ENCODE measurements around the gene SERPINA5. TPM values are rescaled to one million over a fixed set of nuclear protein-coding genes. Genes with fewer than 3 reads are reported as not detected.

The SERPINA5 gene
- total and polyA plus RNA-seq, 2 of the 13 experiments (the other 11 are each of a cell fraction or from before 2014, with no cell fraction given): 449 to 498 TPM

DNA sequence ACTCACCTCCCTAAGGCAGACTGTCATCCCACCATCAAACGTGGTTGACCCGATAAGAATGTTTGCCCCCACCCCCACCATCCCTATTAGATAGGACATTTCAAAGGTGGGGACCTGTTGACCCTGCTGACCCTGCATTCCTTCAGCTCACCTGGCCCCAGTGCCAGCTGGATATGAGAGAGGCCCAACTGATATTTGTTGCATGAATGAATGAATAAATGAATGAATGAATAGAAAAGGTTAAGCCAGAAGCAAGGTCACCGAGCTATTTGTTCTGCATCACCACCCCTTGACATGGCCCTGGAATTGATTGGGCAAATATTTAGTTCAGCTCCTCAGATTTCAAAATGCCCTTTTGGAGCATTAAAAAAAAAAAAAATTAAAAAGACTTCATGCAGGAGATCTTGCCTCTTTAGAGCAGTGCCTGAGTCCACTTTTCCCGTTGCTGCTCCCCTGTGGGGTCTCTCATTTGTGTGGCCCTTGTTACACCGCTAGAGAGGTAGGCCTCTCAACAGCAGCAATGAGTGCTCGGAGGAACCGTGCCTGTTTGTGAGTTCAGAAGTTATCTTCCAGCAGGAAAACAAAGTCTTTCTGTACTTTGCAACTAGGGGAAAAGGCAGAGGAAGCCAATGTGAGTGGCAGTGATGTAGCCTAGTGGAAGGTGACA is 8.5 kb upstream of the SERPINA5 start (continued):
- TF ChIP-seq MED8 (CRISPR knock-in tag; IDR thresholded peaks at IDR 0.05; ENCODE audit: insufficient replicate concordance) (peak; percentile 93), ZBTB42 (CRISPR knock-in tag; IDR thresholded peaks at IDR 0.05) (no peak), TFAP4 (IDR thresholded peaks at IDR 0.05; ENCODE audit: borderline replicate concordance, low read depth) (peak; percentile 93), MAF1 (CRISPR knock-in tag; IDR thresholded peaks at IDR 0.05; ENCODE audit: borderline replicate concordance) (no peak), PPARG (CRISPR knock-in tag; conservative IDR thresholded peaks at IDR 0.05) (peak; percentile 98), ZNF558 (CRISPR knock-in tag; IDR thresholded peaks at IDR 0.05; ENCODE audit: borderline replicate concordance) (no peak), TFDP2 (CRISPR knock-in tag; IDR thresholded peaks at IDR 0.05) (no peak), ZNF776 (CRISPR knock-in tag; IDR thresholded peaks at IDR 0.05) (no peak), ZNF563 (CRISPR knock-in tag; IDR thresholded peaks at IDR 0.05) (no peak), PHB2 (IDR thresholded peaks at IDR 0.05; ENCODE audit: partially characterized antibody) (no peak), SMAD1 (CRISPR knock-in tag; IDR thresholded peaks at IDR 0.05; ENCODE audit: borderline replicate concordance, low read depth) (no peak), MLXIP (CRISPR knock-in tag; IDR thresholded peaks at IDR 0.05; ENCODE audit: borderline replicate concordance) (no peak), ZNF232 (CRISPR knock-in tag; IDR thresholded peaks at IDR 0.05; ENCODE audit: borderline replicate concordance) (no peak), HNF1B (CRISPR knock-in tag; IDR thresholded peaks at IDR 0.05) (0 out of 2 replicates have a peak, but pooled peaks have one; percentile 8), ZSCAN22 (CRISPR knock-in tag; IDR thresholded peaks at IDR 0.05) (no peak), KMT2B (CRISPR knock-in tag; IDR thresholded peaks at IDR 0.05) (0 out of 2 replicates have a peak, but pooled peaks have one; percentile 33), ZNF260 (CRISPR knock-in tag; IDR thresholded peaks at IDR 0.05; ENCODE audit: borderline replicate concordance, low read depth) (no peak)
- TF ChIP-seq, protein P1, sequence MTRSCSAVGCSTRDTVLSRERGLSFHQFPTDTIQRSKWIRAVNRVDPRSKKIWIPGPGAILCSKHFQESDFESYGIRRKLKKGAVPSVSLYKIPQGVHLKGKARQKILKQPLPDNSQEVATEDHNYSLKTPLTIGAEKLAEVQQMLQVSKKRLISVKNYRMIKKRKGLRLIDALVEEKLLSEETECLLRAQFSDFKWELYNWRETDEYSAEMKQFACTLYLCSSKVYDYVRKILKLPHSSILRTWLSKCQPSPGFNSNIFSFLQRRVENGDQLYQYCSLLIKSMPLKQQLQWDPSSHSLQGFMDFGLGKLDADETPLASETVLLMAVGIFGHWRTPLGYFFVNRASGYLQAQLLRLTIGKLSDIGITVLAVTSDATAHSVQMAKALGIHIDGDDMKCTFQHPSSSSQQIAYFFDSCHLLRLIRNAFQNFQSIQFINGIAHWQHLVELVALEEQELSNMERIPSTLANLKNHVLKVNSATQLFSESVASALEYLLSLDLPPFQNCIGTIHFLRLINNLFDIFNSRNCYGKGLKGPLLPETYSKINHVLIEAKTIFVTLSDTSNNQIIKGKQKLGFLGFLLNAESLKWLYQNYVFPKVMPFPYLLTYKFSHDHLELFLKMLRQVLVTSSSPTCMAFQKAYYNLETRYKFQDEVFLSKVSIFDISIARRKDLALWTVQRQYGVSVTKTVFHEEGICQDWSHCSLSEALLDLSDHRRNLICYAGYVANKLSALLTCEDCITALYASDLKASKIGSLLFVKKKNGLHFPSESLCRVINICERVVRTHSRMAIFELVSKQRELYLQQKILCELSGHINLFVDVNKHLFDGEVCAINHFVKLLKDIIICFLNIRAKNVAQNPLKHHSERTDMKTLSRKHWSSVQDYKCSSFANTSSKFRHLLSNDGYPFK (CRISPR knock-in tag; IDR thresholded peaks at IDR 0.05; ENCODE audit: borderline replicate concordance): peak; percentile 64; the same call in 1 of the 2 replicates
